AG10803 (cell line): Measurements from ENCODE around the gene SETBP1.
A peak's percentile ranks its signal among the peaks of the same experiment; 100 is the strongest.

Experiments used
- DNase-seq: peaks from one replicate; pipeline ENCODE4 v3.0.0; 2010; ENCODE audit warnings: low read depth
- H3K4me3 ChIP-seq: 2 replicates; pipeline ENCODE4 v1.5.1; 2011; ENCODE audit warnings: mild to moderate bottlenecking, low read length, control low read depth
- TF ChIP-seq, protein P1 (sequence below): conservative IDR thresholded peaks from 2 replicates; pipeline ENCODE4 v1.5.1; 2011; ENCODE audit warnings: mild to moderate bottlenecking, low read length, control low read depth, inconsistent platforms

The SETBP1 gene

DNA sequence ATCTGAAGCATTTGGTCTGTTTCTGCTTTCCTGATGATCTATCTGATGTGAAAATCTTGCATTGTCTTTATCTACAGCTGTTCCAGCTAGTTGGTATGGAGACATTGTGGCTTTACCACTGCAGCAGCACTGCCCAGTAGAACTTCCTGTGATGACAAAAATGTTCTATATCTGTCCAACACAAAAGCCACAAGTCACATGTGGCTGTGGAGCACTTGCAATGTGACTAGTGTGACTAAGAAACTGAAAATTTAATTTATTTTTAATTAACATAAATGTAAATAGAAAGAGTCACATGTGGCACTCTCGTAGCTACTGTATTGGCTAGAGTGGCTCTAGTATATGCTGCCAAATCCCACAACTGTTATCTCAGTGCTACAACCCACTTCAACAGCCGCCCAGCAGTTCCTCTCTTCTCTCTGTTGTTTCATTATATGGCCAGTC is 425.7 kb downstream of the SETBP1 start:
- TF ChIP-seq, protein P1, sequence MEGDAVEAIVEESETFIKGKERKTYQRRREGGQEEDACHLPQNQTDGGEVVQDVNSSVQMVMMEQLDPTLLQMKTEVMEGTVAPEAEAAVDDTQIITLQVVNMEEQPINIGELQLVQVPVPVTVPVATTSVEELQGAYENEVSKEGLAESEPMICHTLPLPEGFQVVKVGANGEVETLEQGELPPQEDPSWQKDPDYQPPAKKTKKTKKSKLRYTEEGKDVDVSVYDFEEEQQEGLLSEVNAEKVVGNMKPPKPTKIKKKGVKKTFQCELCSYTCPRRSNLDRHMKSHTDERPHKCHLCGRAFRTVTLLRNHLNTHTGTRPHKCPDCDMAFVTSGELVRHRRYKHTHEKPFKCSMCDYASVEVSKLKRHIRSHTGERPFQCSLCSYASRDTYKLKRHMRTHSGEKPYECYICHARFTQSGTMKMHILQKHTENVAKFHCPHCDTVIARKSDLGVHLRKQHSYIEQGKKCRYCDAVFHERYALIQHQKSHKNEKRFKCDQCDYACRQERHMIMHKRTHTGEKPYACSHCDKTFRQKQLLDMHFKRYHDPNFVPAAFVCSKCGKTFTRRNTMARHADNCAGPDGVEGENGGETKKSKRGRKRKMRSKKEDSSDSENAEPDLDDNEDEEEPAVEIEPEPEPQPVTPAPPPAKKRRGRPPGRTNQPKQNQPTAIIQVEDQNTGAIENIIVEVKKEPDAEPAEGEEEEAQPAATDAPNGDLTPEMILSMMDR, result no peak
- H3K4me3 ChIP-seq, result no peak overlapping the region
- peak; percentile 95 for DNase-seq

DNA sequence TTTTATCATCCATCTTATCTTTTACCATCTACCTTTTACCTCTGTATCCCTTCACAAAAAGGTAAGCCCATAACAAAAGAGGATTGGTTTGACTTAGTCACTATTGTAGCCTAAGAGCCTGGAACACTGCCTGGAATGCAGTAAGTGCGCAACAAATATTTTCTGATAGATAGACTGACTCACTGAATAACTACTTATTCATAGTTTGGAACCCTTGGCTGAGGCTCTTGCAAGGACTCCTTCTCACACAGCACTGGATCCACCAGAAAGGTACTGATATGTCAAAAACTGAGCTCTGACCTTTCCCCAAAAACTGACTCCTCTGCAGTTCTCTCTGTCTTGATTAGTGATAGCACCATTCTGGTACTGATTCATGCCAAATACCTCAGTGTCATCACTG is 426.7 kb downstream of the SETBP1 start:
- peak; percentile 93 for DNase-seq
- TF ChIP-seq, protein P1, result no peak
- H3K4me3 ChIP-seq, result no peak overlapping the region

- TF ChIP-seq, protein P1, result no peak
Observed at GRCh38 chr18:45108754-45109153, 428.1 kb downstream of the SETBP1 start.

DNA sequence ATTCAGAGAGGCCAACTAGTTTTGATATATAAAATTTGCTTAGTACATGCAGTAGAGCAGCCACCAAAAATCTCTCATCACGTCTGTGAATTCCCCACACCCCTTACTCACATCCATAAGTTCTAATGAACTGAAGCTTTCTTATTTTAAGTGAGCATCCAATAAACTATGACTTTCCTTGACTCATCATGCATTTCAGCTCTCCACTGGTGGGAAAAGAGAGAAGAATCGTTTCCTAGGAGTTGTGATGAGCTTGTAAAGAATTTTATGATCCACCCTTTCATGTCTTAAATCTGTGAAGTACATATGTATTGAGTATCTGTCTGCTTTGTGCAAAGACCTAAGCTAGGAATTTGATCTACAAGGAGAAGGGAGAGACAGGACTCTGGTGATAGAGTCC is 428.6 kb downstream of the SETBP1 start:
- peak; percentile 46 for DNase-seq
- TF ChIP-seq, protein P1, result no peak
- H3K4me3 ChIP-seq, result no peak overlapping the region

More at GRCh38 chr18:45108754-45109153, 428.1 kb downstream of the SETBP1 start:
- DNase-seq, result no peak
- no peak overlapping the region for H3K4me3 ChIP-seq

- TF ChIP-seq, protein P1, result no peak
- no peak overlapping the region for H3K4me3 ChIP-seq
- no peak for DNase-seq
Observed at GRCh38 chr18:45109706-45110105, 429.0 kb downstream of the SETBP1 start.

GRCh38 chr18:45110577-45111501 is 430.2 kb downstream of the SETBP1 start:
- TF ChIP-seq, protein P1, result no peak
- peak; percentile 59 for DNase-seq
- H3K4me3 ChIP-seq, result no peak overlapping the region

DNA sequence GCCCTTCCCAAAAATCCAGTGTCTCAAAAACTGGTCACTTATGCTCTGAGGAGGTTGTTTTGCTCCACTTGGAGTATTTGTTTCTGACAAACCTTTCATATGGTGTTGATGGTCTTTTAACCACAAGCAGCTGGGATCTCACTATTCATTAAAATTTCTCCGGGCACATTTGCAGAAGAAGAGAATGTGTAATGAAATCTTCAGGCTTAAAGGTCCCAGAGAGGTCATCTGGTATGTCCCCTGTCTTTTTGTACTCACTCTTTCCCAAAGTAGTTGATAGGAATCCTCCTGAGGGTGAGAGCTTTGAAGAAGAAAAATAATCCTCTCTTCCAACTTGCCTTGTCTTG is 430.8 kb downstream of the SETBP1 start:
- no peak overlapping the region for H3K4me3 ChIP-seq
- no peak for DNase-seq
- TF ChIP-seq, protein P1, result no peak
